Panc1 (cell line): ENCODE measurements around the gene MSH3.

Source experiments
- CTCF ChIP-seq: fragments of 450-650 bp; IDR thresholded peaks from 2 replicates; pipeline ENCODE4 v1.5.1; 2017; ENCODE audit warnings: mild to moderate bottlenecking
- POLR2AphosphoS5 ChIP-seq: IDR thresholded peaks from 2 replicates; pipeline ENCODE4 v1.6.1; 2012; ENCODE audit warnings: mild to moderate bottlenecking, low read depth, low read length, moderate library complexity
- REST ChIP-seq, 2 experiments: IDR thresholded peaks; 2 replicates each; pipeline ENCODE4 v1.6.1; 2011 to 2012; ENCODE audit warnings: low read depth in 2 of 2, control low read depth in 1 of 2, low read length in 1 of 2, mild to moderate bottlenecking in 1 of 2, moderate library complexity in 1 of 2; ENCODE audit not compliant: insufficient read depth in 1 of 2
- SIN3A ChIP-seq: IDR thresholded peaks from 2 replicates; pipeline ENCODE4 v1.6.1; 2012; ENCODE audit warnings: low read depth, mild to moderate bottlenecking, low read length, moderate library complexity, borderline replicate concordance; ENCODE audit not compliant: insufficient read depth
- TCF7L2 ChIP-seq: IDR thresholded peaks from 2 replicates; pipeline ENCODE4 v1.6.1; 2011; ENCODE audit warnings: mild to moderate bottlenecking, low read depth, low read length, inconsistent platforms

GRCh38 chr5:80629281-80629680 is 25.2 kb upstream of the MSH3 start:
- no peak for TF ChIP-seq CTCF
- no peak for TF ChIP-seq REST (IDR thresholded peaks at IDR 0.05; ENCODE audit: insufficient read depth in 1 of 2, low read depth in 2 of 2, low read length in 1 of 2)
- TF ChIP-seq TCF7L2: no peak
- TF ChIP-seq POLR2AphosphoS5: no peak
- TF ChIP-seq SIN3A: no peak
